ENCODE measurements around the gene STX7. TPM values are rescaled to one million over a fixed set of nuclear protein-coding genes. Genes with fewer than 3 reads are reported as not detected.
A peak's percentile ranks its signal among the peaks of the same experiment; 100 is the strongest.

STX7 gene
- total and polyA plus RNA-seq, 11 donors = 6.7 to 78.8 (median 51.3) TPM

DNA sequence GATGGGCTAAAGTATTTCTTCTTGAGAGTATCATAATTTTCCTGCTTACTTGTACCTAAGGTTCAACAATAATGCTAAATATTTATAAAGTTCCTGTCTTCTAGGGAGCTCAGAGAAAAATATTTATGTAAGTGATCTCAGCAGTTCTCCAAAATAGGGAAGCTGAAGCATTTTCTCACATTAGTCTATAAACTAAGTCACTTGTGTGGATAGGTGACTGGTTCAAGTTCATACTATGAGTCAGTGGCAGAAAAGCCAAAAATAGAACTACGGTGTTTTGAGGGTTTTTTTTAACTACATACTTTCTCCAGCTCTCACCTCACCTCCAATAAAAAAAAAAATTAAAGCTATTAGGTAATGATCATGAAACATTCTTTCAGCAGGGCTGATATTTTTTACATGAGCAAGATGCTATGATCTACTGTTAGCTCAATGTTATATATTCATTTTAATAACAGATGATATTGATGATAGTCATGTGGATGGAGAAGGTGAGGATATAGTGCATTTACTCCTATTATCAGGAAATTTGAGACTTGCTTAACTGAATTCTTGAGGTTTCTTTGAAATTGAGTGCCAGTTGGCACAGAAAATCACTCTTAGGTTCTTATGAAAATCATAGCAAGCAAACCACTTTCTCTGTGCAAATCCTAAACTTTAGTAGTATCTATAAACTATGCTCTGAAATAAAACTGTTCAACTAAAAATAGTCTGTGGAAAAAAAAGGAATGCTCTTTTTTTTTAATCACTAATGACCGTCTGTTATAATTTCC, 107.6 kb downstream of the STX7 start:
- TF ChIP-seq, protein P1, sequence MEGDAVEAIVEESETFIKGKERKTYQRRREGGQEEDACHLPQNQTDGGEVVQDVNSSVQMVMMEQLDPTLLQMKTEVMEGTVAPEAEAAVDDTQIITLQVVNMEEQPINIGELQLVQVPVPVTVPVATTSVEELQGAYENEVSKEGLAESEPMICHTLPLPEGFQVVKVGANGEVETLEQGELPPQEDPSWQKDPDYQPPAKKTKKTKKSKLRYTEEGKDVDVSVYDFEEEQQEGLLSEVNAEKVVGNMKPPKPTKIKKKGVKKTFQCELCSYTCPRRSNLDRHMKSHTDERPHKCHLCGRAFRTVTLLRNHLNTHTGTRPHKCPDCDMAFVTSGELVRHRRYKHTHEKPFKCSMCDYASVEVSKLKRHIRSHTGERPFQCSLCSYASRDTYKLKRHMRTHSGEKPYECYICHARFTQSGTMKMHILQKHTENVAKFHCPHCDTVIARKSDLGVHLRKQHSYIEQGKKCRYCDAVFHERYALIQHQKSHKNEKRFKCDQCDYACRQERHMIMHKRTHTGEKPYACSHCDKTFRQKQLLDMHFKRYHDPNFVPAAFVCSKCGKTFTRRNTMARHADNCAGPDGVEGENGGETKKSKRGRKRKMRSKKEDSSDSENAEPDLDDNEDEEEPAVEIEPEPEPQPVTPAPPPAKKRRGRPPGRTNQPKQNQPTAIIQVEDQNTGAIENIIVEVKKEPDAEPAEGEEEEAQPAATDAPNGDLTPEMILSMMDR (IDR thresholded peaks at IDR 0.05) = no peak
- TF ChIP-seq POLR2A (IDR thresholded peaks at IDR 0.05) = no peak
- intact Hi-C loops (cut with DNase I) = no loop called here
- peaks cover 0 to 16% (median 3%) of the 10 kb centered on the region in 12 donors for H3K4me1 ChIP-seq
- no peaks in the 10 kb centered on the region for H3K36me3 ChIP-seq
- ATAC-seq (no peak), DNase-seq (no peak)
- H3K27me3 ChIP-seq = peaks cover 0 to 53% (median 24%) of the 10 kb centered on the region in 9 donors
- no peak overlapping the region for H3K4me3 ChIP-seq
- no peak overlapping the region for H3K27ac ChIP-seq
- H3K9me3 ChIP-seq = no peaks in the 10 kb centered on the region
- 50 to 68% (median 59%) methylated on average over 2 of the region's 2 CpGs for WGBS, 4 donors

DNA sequence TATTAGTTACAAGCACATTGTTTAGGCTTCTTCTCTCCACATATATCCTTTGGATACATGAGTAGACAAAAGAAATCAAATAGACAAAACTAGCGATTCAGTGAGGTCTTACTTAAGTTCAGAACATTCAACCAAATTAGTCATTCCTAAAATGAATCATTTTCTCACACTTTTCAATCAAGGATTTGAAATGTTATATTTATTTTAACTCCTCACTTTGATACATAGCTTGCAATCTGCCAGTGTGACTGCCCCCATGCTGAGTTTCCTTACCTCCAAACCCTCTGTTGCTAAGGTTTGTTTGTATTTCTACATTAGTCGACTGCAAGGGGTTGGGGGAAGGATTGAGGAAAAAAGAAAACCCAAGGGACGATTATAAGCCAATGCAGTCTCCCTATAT, 108.2 kb downstream of the STX7 start:
- intact Hi-C loops (cut with DNase I) = no loop called here
- TF ChIP-seq, protein P1 (IDR thresholded peaks at IDR 0.05) = no peak
- no peak for TF ChIP-seq POLR2A (IDR thresholded peaks at IDR 0.05)
- peaks cover 0 to 58% (median 25%) of the 10 kb centered on the region in 9 donors for H3K27me3 ChIP-seq
- H3K9me3 ChIP-seq = no peaks in the 10 kb centered on the region
- 48 to 62% (median 51%) methylated on average over 3 of the region's 3 CpGs for WGBS, 4 donors
- DNase-seq = no peak
- H3K4me1 ChIP-seq = peaks cover 0 to 16% (median 3%) of the 10 kb centered on the region in 12 donors
- no peak overlapping the region for H3K4me3 ChIP-seq
- no peak overlapping the region for H3K27ac ChIP-seq
- no peaks in the 10 kb centered on the region for H3K36me3 ChIP-seq
- no peak for ATAC-seq

DNA sequence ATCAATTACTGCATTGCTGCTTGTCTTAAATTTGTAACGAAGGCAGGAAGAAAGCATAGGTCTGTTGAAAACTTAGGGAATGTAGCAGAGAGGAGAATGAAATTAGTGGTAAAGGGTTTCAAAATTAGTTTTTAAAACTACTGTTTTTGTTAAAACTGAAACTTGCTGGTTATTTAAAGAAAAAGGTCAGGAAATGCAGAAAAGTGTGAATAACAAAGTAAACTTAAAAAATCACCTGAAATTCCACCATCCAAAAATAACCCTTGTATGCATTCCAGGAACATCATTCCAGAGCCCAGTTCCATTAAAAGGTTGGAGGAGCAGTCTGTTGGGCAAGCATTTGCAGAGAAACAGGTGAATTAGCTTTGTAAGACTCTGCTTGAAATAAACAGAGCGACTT, 108.6 kb downstream of the STX7 start:
- H3K27ac ChIP-seq = no peak overlapping the region
- DNase-seq (no peak), ATAC-seq (no peak)
- intact Hi-C loops (cut with DNase I) = no loop called here
- H3K36me3 ChIP-seq = no peaks in the 10 kb centered on the region
- peaks cover 0 to 63% (median 25%) of the 10 kb centered on the region in 9 donors for H3K27me3 ChIP-seq
- 78 to 84% (median 81%) methylated on average over 2 of the region's 2 CpGs for WGBS, 4 donors
- peaks cover 0 to 16% (median 3%) of the 10 kb centered on the region in 12 donors for H3K4me1 ChIP-seq
- no peaks in the 10 kb centered on the region for H3K9me3 ChIP-seq
- TF ChIP-seq POLR2A (IDR thresholded peaks at IDR 0.05) = no peak
- TF ChIP-seq, protein P1 (IDR thresholded peaks at IDR 0.05) = no peak
- H3K4me3 ChIP-seq = no peak overlapping the region

DNA sequence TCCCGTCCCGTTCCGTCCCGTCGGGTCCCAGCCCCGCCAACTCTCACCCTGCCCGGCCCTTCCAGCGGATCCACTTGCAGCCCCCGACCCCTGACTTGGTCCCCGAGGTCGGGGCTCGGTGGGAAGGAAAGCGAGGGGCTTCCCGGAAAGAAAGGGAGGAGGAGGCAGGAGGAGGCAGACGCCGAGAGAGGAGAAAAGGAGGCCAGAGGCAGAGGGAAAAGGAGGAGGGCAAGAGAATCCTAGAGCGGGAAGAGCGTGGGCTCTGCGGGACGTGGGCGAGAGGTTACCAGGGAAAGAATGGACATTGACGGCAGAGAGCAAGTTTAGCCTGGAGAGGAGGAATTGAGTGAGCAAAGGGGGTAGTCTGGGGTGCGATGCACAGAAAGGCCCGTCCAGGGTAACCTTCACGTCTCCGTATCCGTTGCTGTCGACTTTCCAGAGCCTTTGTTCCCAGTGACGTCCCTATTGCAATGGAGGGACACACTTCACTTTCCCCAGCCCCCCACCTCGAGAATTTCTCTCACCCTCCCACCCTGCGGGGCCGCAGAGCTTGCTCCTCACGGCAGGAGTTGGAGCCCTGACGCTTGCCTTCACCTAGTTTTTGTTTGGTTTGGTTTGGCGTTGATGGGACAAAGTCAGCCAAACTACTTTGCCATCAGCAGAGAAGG, 111.2 kb downstream of the STX7 start:
- WGBS, 4 donors = 10 to 12% (median 11%) methylated on average over 35 of the region's 35 CpGs
- ATAC-seq (peak in 3 of 4 donors; percentile 13 to 38 (median 16)), DNase-seq (no peak)
- Histone ChIP-seq H3K9me3 (peaks cover 0 to 2% (median 0%) of the 10 kb centered on the region in 12 donors), H3K36me3 (no peaks in the 10 kb centered on the region), H3K4me3 (peak overlapping the region in 11 of 12 donors; percentile 50 to 75 (median 64)), H3K27me3 (peaks cover 0 to 63% (median 25%) of the 10 kb centered on the region in 9 donors), H3K27ac (peak overlapping the region in 3 of 12 donors; percentile 14 to 53 (median 30)), H3K4me1 (peaks cover 0 to 16% (median 3%) of the 10 kb centered on the region in 12 donors)
- TF ChIP-seq POLR2A (IDR thresholded peaks at IDR 0.05) = no peak
- TF ChIP-seq, protein P1 (IDR thresholded peaks at IDR 0.05) = no peak
- intact Hi-C loops (cut with DNase I) = no loop called here
